HG02852 (cell line): ENCODE measurements around the gene CHST1.

ENCODE experiments used
- ATAC-seq: cut with Tn5 transposase; IDR thresholded peaks from one replicate; pipeline ENCODE4 v1.9.1; 2021; ENCODE audit warnings: mild to moderate bottlenecking, moderate library complexity; ENCODE audit not compliant: unreplicated experiment

Gene CHST1, protein sequence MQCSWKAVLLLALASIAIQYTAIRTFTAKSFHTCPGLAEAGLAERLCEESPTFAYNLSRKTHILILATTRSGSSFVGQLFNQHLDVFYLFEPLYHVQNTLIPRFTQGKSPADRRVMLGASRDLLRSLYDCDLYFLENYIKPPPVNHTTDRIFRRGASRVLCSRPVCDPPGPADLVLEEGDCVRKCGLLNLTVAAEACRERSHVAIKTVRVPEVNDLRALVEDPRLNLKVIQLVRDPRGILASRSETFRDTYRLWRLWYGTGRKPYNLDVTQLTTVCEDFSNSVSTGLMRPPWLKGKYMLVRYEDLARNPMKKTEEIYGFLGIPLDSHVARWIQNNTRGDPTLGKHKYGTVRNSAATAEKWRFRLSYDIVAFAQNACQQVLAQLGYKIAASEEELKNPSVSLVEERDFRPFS

DNA sequence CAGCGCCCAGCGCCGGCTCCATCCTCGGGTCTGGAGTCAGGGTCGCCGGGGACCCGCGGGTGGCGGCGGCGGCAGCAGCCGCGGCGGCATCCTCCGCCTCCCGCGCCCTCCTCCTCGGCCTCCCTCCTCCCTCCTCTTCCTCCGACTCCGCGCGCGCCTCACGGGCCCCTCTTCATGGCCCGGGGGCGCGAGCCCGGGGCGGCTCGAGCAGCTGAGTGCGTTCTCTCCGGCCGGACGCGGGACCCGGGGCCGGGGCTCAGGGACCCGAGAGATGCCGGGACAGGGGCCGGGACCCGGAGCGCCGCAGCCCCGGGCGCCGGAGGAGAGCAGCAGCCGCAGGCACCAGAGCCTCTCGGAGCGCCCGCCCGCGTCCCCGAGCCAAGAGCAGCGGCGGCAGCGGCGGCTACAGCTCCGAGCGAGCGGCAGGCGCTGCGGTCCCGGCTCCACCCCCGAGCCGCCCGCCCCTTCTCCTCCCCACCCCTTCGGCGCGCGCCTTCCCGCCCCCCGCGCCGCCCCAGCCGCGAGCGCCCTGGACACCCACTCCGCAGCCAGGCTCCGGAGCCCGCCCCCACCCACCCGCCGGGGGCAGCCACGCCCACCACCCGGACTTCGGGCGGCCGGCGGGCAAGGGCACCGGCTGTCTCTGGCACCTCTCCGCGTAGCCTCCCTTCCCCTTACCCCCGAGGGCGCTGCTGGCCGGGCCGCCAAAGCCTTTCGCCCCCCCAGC, at the start of gene CHST1:
Gene CHST1, minus strand, starts transcription at position 417 of the 727 bp plus-strand sequence. CDS start 14,699 bp downstream, outside the sequence.
- ATAC-seq: no peak

DNA sequence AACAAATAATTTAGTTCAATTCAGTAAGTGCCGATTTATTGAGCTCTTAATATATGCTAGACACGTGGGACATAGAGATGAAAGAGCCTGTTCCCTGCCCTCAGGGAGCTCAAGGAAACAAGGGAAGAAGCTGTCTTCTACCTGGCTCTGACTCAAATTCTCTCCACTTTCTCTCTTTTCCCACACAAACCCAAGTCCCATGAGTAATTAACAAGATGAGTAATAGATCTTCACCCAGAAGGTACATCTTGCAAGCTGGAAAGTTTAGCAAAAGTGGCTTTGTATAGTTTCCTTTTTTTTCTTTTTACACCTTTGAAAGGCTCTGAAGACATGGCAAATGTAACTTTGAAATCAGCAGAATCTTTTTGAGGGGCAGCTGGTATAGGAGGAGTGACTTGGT, 48.2 kb upstream of the CHST1 start:
- no peak for ATAC-seq

DNA sequence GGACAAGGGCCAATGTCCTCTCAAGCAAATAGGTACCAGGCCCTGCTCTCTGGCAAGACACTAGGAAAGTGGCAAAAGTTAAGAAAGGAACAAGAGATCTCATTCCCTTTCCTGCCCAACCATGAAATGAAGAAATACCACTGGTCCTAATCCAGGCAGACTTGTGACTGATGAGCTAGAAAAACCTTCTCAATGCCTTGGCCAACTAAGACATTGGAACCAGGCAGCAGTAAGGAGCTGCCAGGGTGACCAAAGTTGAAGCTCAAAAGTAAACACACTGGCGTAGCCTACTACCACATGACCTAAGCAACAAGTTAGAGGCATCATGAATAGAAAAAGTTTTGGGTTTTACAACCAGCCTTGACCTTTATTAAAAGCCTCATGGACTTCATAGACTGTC, 45.1 kb upstream of the CHST1 start:
- no peak for ATAC-seq

GRCh38 chr11:45708887-45709663, 43.7 kb upstream of the CHST1 start:
- ATAC-seq: no peak

- ATAC-seq: no peak
Measured at GRCh38 chr11:45704635-45705034, 39.2 kb upstream of the CHST1 start.

- ATAC-seq: no peak
Measured at GRCh38 chr11:45704133-45704532, 38.7 kb upstream of the CHST1 start.

- ATAC-seq: no peak
Measured at GRCh38 chr11:45702511-45702910, 37.1 kb upstream of the CHST1 start.

DNA sequence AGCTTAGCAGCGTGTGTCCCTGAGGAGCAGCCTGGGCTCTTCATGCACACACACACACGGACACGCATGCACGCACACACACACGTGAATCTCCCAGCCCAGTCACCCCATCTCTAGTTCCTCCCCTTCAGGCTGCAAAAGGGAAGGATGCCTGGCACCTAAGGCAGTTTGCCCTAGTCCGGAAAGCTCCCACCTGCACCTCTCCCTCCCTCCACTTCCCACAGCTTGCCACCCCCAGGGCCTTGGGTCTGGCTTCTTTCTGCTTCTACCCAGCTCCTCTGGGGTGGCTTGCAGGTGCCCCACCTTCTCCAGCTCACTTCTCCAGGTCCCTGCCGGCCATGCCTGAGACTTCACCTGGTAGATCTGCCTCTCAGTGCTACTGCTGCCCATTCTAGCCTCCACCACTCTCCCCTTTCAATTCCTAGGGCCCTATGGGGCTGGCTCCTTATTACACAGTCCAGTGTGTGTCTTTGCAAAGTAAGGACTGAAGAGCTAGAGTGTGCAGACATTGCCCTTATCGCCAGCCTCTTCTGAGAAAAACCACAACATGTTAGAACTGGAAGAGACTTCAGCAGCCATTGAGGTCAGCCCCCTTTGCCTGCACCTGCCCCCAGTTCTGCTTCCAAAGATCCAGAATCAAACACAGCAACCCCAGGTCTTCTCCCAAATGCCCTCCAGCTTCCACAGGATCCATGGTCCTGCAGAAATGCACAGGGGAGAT, 33.5 kb upstream of the CHST1 start:
- ATAC-seq: no peak

DNA sequence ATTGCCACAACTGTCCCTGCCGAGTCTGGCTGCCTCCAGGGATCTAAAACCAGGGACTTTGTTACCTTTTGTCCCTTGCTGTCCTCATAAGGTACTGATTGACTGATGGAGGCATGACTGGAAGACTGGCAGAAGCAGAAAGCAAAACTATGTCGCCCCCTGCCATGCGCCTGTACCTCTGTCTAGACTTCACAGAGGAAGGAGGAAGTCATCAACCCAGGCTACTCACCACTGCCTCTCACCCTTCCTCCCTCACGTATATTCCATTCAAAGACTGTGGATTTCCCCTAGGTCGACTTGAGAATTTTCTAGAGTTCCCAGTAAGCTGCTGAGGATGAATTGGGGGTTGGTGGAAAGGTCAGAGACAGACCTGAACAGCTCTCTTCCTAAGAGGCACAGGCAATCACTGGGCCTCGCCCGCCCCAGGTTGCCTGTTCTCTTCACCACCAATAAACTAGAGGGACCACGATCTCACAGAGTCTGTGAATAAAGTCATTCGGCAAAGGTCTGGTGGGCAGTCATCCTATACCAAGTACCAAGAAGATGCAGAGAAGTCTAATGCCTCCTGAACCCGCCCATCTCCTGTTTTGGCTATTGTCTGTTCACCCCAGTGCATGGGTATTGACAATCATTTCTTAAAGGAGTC, 27.5 kb upstream of the CHST1 start:
- ATAC-seq: no peak

DNA sequence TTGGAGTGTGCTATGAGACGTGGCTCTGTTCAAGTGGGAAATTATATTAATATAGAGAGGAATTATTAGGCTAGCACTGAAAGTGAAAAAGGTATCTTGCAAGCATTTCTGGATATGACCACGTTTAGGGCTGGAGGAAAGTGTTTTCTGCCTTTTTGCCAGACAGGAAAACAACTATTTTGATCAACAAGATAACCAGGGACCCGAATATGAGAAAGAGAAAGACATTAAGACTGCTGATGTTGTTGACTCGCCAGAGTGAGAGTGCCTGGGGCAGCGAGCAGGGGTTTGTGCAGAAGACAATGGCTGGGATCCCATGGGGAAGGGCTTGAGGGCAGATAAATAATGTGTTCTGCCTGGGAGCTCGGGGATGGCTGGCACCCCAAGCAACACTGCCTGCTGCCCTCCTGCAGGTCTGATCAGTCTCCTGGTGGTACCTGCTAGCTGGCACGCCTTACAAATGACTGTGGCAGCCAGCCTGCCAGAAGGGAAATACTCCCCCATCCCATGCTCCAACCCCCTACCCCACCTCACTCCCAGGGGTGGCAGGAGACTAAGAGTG, 23.1 kb upstream of the CHST1 start:
- no peak for ATAC-seq

- ATAC-seq: no peak
Measured at GRCh38 chr11:45687836-45688235, 22.4 kb upstream of the CHST1 start.

GRCh38 chr11:45685964-45686537, 20.6 kb upstream of the CHST1 start:
- no peak for ATAC-seq

GRCh38 chr11:45684440-45684839, 19.0 kb upstream of the CHST1 start:
- no peak for ATAC-seq

- ATAC-seq: no peak
Measured at GRCh38 chr11:45683271-45684058, 18.0 kb upstream of the CHST1 start.

GRCh38 chr11:45679806-45680205, 14.4 kb upstream of the CHST1 start:
- ATAC-seq: no peak

- ATAC-seq: no peak
Measured at GRCh38 chr11:45678976-45679375, 13.6 kb upstream of the CHST1 start.

GRCh38 chr11:45677770-45678512, 12.5 kb upstream of the CHST1 start:
- no peak for ATAC-seq

DNA sequence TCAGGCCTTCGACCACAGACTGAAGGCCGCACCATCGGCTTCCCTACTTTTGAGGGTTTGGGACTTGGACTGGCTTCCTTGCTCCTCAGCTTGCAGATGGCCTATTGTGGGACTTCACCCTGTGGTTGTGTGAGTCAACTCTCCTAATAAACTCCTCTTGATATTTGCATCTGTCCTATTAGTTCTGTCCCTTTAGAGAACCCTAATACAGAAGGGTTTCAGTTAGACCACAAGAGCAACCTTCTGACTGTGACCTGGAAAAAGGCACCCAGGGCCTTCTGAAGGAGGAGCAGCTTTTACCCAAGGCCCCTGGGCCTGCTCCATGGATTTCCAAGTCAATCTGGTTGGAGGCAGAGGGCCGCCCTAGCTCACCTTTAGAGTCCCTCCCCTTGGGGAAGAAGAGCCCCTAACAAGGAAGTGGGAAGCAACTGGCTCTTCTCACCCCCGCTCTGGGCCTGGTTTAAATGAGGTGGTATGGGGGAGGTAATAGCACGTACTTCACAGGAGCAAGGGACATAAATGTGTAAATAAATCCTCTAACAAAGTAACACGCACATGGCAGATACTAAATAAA, 11.2 kb upstream of the CHST1 start:
- ATAC-seq: peak; percentile 97
